NCI-H187 treated with DMSO at 0.1 percent for 48 hours (cell line): Measurements from ENCODE around the gene EBLN1.

Experiments
- DNase-seq: peaks from one replicate; lab custom pipeline; 2025; lab: John Stamatoyannopoulos, UW

EBLN1 gene

GRCh38 chr10:22217842-22218241, at the start of gene EBLN1:
EBLN1 (minus strand) TSS chr10:22218015; CDS start chr10:22209983, 8,032 bp downstream.
- no peak for DNase-seq

GRCh38 chr10:22265839-22266537, 48.2 kb upstream of the EBLN1 start:
- no peak for DNase-seq

- DNase-seq = no peak
Observed at GRCh38 chr10:22263106-22263505, 45.3 kb upstream of the EBLN1 start.

- DNase-seq = no peak
Observed at GRCh38 chr10:22259280-22259679, 41.5 kb upstream of the EBLN1 start.

GRCh38 chr10:22258471-22258870, 40.7 kb upstream of the EBLN1 start:
- no peak for DNase-seq

GRCh38 chr10:22253580-22253882, 35.7 kb upstream of the EBLN1 start:
- no peak for DNase-seq

GRCh38 chr10:22252801-22253579, 35.2 kb upstream of the EBLN1 start:
- no peak for DNase-seq

- no peak for DNase-seq
Observed at GRCh38 chr10:22252224-22252800, 34.5 kb upstream of the EBLN1 start.

- no peak for DNase-seq
Observed at GRCh38 chr10:22251751-22252223, 34.0 kb upstream of the EBLN1 start.

GRCh38 chr10:22250897-22251660, 33.3 kb upstream of the EBLN1 start:
- no peak for DNase-seq

GRCh38 chr10:22247636-22248035, 29.8 kb upstream of the EBLN1 start:
- DNase-seq = no peak

GRCh38 chr10:22246680-22247391, 29.0 kb upstream of the EBLN1 start:
- no peak for DNase-seq

GRCh38 chr10:22245567-22245966, 27.8 kb upstream of the EBLN1 start:
- no peak for DNase-seq

GRCh38 chr10:22244855-22245254, 27.0 kb upstream of the EBLN1 start:
- DNase-seq = no peak

GRCh38 chr10:22244001-22244400, 26.2 kb upstream of the EBLN1 start:
- DNase-seq = no peak

- no peak for DNase-seq
Observed at GRCh38 chr10:22243321-22243720, 25.5 kb upstream of the EBLN1 start.

- DNase-seq = no peak
Observed at GRCh38 chr10:22231260-22231659, 13.4 kb upstream of the EBLN1 start.

- peak; percentile 43 for DNase-seq
Observed at GRCh38 chr10:22230158-22230833, 12.5 kb upstream of the EBLN1 start.

- no peak for DNase-seq
Observed at GRCh38 chr10:22229802-22230157, 12.0 kb upstream of the EBLN1 start.

GRCh38 chr10:22228943-22229801, 11.4 kb upstream of the EBLN1 start:
- DNase-seq = no peak
